Lower leg skin (tissue), 4 donors: Measurements from ENCODE around the gene SNTA1. TPM values are rescaled to one million over a fixed set of nuclear protein-coding genes. Genes with fewer than 3 reads are reported as not detected.
A peak's percentile ranks its signal among the peaks of the same experiment; 100 is the strongest.

ENCODE experiments used
- DNase-seq, 2 donors: peaks; one replicate each; pipeline ENCODE4 v3.0.0-alpha.2; 2019; ENCODE audit warnings: low spot score in 2 of 2
- H3K4me3 ChIP-seq: fragments of 200-600 bp; sonication (generic); 2 replicates; pipeline ENCODE4 v1.5.1; 2017; ENCODE audit warnings: mild to moderate bottlenecking, low read depth; ENCODE audit not compliant: poor library complexity, severe bottlenecking
- POLR2A ChIP-seq, 2 donors: fragments of 450-650 bp; IDR thresholded peaks; one replicate each; pipeline ENCODE4 v1.6.1; 2016 to 2017; ENCODE audit warnings: antibody characterized with exemption in 2 of 2, mild to moderate bottlenecking in 1 of 2, moderate library complexity in 1 of 2
- WGBS, 2 donors: methylation state at CpG; one replicate each; pipeline ENCODE4 v1.1.5; 2018; 5-methylcytosine and 5-hydroxymethylcytosine counted together
- intact Hi-C: fragments of 100-400 bp; cut with DNase I; formaldehyde crosslinking; loops from one replicate; pipeline ENCODE4 v1.15.0; 2023; ENCODE audit warnings: low total_unique reads
- total RNA-seq, 4 donors: library from RNA; depleted of rRNA; stranded (reverse); fragments of >200 nt; gene quantifications; one replicate each; pipeline ENCODE4 v1.1.0, GENCODE V29; 2016
- TF ChIP-seq, protein P1 (sequence below), 3 donors: fragments of 450-650 bp; IDR thresholded peaks; one replicate each; pipeline ENCODE4 v1.5.1; 2016; ENCODE audit warnings: antibody characterized with exemption in 3 of 3, mild to moderate bottlenecking in 3 of 3, moderate library complexity in 2 of 3

Gene SNTA1
- total RNA-seq, 4 donors from 2014 or later, result 13.0 to 22.6 (median 17.8) TPM

DNA sequence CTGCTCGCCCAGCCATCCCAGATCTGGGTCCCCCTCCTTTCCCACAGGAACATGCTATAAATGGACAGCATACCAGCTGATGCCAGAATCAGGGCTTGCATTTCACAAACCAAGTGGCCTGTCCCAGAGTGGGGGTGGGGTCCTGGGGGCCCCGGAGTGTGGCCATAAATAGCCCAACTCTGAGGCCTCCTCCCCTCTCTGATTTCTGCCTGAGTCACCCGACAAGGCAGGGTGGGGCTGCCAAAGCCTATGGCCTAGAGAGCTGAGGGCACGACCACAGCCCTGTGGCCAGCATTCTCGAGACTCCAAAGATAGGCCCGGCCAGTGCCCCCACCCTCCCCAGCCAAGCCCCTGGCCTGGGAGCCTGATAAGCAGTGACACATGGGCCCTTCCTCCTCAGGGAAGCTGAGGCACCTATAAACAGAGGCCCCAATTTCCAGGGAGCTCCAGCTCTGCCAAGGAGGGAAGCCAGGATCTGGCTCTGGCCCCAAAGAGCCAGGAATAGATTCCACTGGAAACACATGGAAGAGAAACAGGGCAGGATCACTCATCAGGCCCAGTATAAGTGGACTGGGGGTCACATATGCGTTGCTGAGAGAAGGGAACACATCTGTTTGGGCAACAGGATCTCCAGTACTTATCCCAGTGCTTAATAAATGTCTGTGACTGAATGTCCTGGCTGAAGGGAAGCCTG is 20.3 kb downstream of the SNTA1 start:
- no peak for TF ChIP-seq POLR2A (IDR thresholded peaks at IDR 0.05)
- TF ChIP-seq, protein P1, sequence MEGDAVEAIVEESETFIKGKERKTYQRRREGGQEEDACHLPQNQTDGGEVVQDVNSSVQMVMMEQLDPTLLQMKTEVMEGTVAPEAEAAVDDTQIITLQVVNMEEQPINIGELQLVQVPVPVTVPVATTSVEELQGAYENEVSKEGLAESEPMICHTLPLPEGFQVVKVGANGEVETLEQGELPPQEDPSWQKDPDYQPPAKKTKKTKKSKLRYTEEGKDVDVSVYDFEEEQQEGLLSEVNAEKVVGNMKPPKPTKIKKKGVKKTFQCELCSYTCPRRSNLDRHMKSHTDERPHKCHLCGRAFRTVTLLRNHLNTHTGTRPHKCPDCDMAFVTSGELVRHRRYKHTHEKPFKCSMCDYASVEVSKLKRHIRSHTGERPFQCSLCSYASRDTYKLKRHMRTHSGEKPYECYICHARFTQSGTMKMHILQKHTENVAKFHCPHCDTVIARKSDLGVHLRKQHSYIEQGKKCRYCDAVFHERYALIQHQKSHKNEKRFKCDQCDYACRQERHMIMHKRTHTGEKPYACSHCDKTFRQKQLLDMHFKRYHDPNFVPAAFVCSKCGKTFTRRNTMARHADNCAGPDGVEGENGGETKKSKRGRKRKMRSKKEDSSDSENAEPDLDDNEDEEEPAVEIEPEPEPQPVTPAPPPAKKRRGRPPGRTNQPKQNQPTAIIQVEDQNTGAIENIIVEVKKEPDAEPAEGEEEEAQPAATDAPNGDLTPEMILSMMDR (IDR thresholded peaks at IDR 0.05), result no peak

DNA sequence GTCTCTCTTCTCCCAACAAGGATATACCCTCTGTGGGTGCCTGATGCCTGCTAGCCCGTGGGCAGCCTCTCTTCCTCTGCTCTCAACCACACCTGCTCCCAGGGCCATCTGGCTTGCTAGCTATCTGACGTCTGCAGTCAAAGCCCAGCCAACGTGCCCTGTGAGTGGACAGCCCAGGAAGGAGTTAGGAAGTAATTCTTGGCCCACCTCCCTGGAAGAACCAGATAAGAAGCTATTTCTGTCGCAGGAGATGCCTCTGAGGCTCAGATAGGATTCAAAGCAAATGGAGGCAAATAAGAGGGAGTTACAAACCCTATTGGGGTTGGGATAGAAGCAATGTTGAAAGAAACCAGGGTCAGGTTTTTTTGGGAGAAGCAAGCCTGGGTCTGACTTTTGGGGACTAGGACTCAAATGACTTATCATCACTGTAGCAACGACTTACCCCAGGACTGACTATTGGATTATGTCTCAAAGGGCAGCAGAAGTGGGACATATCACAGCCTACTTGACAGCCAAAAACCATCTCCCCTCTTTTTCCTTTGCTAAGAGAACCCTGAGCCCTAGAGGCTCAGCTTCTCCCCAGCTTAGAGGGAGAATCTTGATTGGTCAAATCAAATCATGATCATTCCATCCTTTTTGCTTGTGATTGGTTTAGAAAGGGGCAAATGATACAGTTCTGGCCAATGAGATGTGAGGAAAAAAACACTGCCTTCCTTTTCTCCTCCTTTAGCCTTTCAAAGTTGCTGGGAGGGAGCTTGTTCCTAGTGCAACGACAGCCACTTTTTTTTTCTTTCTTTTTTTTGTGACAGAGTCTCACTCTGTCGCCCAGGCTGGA is 24.2 kb downstream of the SNTA1 start:
- no peak for DNase-seq

More for the DNA sequence above, 20.3 kb downstream of the SNTA1 start:
- intact Hi-C loops, result no loop called here
- peak; percentile 35 to 90 for DNase-seq
- no peak overlapping the region for H3K4me3 ChIP-seq
- WGBS, 2 donors, result 34 to 41% methylated on average over 5 to 7 of the region's 7 CpGs

DNA sequence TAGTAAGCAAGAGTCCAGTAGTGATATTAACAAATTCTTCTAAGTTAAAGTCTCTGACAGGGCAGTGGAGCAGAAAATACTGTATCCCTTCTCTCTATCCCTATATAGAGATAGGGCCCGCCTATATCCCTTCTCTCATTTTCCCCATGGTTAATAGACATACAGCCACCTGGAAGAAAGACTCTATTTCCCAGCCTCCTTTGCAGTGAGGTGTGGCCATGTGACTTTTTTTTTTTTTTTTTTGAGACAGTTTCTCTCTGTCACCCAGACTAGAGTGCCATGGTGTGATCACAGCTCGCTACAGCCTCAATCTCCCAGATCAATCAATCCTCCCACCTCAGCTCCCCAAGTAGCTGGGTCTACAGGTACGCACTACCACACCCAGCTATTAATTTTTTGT is 25.5 kb downstream of the SNTA1 start:
- intact Hi-C loops, result no loop called here
- TF ChIP-seq, protein P1 (IDR thresholded peaks at IDR 0.05), result no peak
- no peak for TF ChIP-seq POLR2A (IDR thresholded peaks at IDR 0.05)
- no peak overlapping the region for H3K4me3 ChIP-seq
- WGBS, 2 donors, result 97 to 99% methylated on average over 3 of the region's 3 CpGs
- no peak for DNase-seq

More for the DNA sequence above, 24.2 kb downstream of the SNTA1 start:
- 59 to 63% methylated on average over 7 of the region's 7 CpGs for WGBS, 2 donors
- intact Hi-C loops, result no loop called here
- no peak overlapping the region for H3K4me3 ChIP-seq
- TF ChIP-seq, protein P1 (IDR thresholded peaks at IDR 0.05), result no peak
- TF ChIP-seq POLR2A (IDR thresholded peaks at IDR 0.05), result no peak

DNA sequence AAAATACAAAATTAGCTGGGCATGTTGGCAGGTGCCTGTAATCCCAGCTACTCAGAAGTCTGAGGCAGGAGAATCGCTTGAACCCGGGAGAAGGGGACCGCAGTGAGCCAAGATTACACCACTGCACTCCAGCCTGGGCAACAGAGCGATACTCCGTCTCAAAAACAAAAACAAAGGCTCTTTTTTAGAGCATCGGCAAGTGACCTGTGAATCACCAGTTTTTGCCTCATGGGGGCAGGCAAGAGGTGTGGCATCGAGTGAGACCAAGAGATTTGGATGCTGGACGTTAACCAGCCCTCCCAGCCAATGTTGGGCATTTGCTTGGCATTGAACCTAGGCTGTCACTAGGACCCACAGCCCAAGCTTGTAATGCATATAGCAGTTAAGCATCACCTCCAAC is 27.6 kb downstream of the SNTA1 start:
- no peak for DNase-seq
- H3K4me3 ChIP-seq, result no peak overlapping the region
- TF ChIP-seq, protein P1 (IDR thresholded peaks at IDR 0.05), result no peak
- no peak for TF ChIP-seq POLR2A (IDR thresholded peaks at IDR 0.05)
- intact Hi-C loops, result no loop called here
- 42 to 53% methylated on average over 8 of the region's 8 CpGs for WGBS, 2 donors

DNA sequence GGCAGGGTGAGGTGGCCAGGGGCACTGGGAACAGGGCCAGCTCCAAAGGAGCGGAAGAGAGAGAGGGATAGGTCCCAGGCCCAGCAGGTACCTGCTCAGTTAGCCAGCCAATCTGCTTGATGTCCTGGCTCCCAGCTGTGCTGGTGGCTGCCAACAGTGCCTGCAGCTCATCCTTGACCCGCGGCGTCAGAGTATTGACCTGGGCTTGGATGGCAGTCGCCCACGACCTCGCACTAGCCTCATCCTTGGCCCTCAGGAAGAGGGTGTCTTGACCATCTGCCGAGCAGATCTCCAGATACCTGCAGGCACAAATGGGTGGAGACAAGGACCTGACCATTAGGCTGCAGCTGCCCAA is 31.1 kb downstream of the SNTA1 start:
- intact Hi-C loops, result no loop called here
- WGBS, 2 donors, result 90 to 93% methylated on average over 5 to 8 of the region's 8 CpGs

More for the DNA sequence above, 31.1 kb downstream of the SNTA1 start:
- TF ChIP-seq POLR2A (IDR thresholded peaks at IDR 0.05), result no peak
- TF ChIP-seq, protein P1 (IDR thresholded peaks at IDR 0.05), result no peak
- DNase-seq, result no peak
- H3K4me3 ChIP-seq, result no peak overlapping the region
